H9 (cell line): ENCODE measurements around the gene CACNA2D4. TPM values are rescaled to one million over a fixed set of nuclear protein-coding genes. Genes with fewer than 3 reads are reported as not detected.

Experiments
- DNase-seq: peaks from one replicate; pipeline ENCODE4 v3.0.0-alpha.2; 2017
- H2AFZ ChIP-seq: one replicate; pipeline ENCODE4 v1.6.1; 2013; ENCODE audit warnings: mild to moderate bottlenecking, low read length, control low read depth, moderate library complexity
- H2AK5ac ChIP-seq: 2 replicates; pipeline ENCODE4 v1.6.1; 2013; ENCODE audit warnings: low read length, control low read depth, mixed read lengths; ENCODE audit not compliant: insufficient read length
- H2BK120ac ChIP-seq: one replicate; pipeline ENCODE4 v1.6.1; 2013; ENCODE audit warnings: low read depth, mild to moderate bottlenecking, low read length, control low read depth, inconsistent platforms; ENCODE audit not compliant: poor library complexity, severe bottlenecking
- H2BK12ac ChIP-seq: 2 replicates; pipeline ENCODE4 v1.6.1; 2013; ENCODE audit warnings: low read length, control low read depth, mixed read lengths, low read depth; ENCODE audit not compliant: insufficient read length
- H2BK15ac ChIP-seq: 2 replicates; pipeline ENCODE4 v1.6.1; 2013; ENCODE audit warnings: low read depth, low read length, control low read depth
- H2BK20ac ChIP-seq: one replicate; pipeline ENCODE4 v1.6.1; 2013; ENCODE audit warnings: low read depth, mild to moderate bottlenecking, low read length, control low read depth, inconsistent platforms; ENCODE audit not compliant: poor library complexity, severe bottlenecking
- H2BK5ac ChIP-seq: 2 replicates; pipeline ENCODE4 v1.6.1; 2013; ENCODE audit warnings: low read length, control low read depth, mixed read lengths; ENCODE audit not compliant: insufficient read length
- H3K14ac ChIP-seq: 2 replicates; pipeline ENCODE4 v1.6.1; 2013; ENCODE audit warnings: low read length, control low read depth; ENCODE audit not compliant: insufficient read depth
- H3K18ac ChIP-seq: 2 replicates; pipeline ENCODE4 v1.6.1; 2013; ENCODE audit warnings: low read depth, mild to moderate bottlenecking, mixed read lengths, low read length, control low read depth; ENCODE audit not compliant: insufficient read length
- H3K23ac ChIP-seq: 2 replicates; pipeline ENCODE4 v1.6.1; 2013; ENCODE audit warnings: low read length, control low read depth, mixed read lengths, low read depth; ENCODE audit not compliant: insufficient read length
- H3K23me2 ChIP-seq: 2 replicates; pipeline ENCODE4 v1.6.1; 2013; ENCODE audit warnings: low read depth, mild to moderate bottlenecking, mixed read lengths, low read length, control low read depth; ENCODE audit not compliant: insufficient read length, poor library complexity, severe bottlenecking
- H3K27ac ChIP-seq: 2 replicates; pipeline ENCODE4 v1.5.1; 2013; ENCODE audit warnings: low read length, control low read depth, mixed read lengths, low read depth; ENCODE audit not compliant: insufficient read length
- H3K27me3 ChIP-seq: 2 replicates; pipeline ENCODE4 v1.6.1; 2013; ENCODE audit warnings: low read length, control low read depth, inconsistent platforms; ENCODE audit not compliant: insufficient read depth
- H3K4ac ChIP-seq: 2 replicates; pipeline ENCODE4 v1.6.1; 2013; ENCODE audit warnings: low read depth, mild to moderate bottlenecking, control low read depth, inconsistent platforms, low read length, moderate library complexity
- H3K4me1 ChIP-seq: 2 replicates; pipeline ENCODE4 v1.6.1; 2013; ENCODE audit warnings: low read length, control low read depth, inconsistent platforms; ENCODE audit not compliant: insufficient read depth
- H3K4me2 ChIP-seq: 2 replicates; pipeline ENCODE4 v1.6.1; 2013; ENCODE audit warnings: low read length, control low read depth, mixed read lengths; ENCODE audit not compliant: insufficient read length, insufficient read depth
- H3K56ac ChIP-seq: 2 replicates; pipeline ENCODE4 v1.6.1; 2013; ENCODE audit warnings: low read depth, mild to moderate bottlenecking, mixed read lengths, low read length, control low read depth; ENCODE audit not compliant: insufficient read length
- H3K79me1 ChIP-seq: 2 replicates; pipeline ENCODE4 v1.6.1; 2013; ENCODE audit warnings: low read depth, mild to moderate bottlenecking, moderate library complexity, low read length, control low read depth, inconsistent platforms; ENCODE audit not compliant: insufficient read depth, poor library complexity, severe bottlenecking
- H3K79me2 ChIP-seq: 2 replicates; pipeline ENCODE4 v1.6.1; 2013; ENCODE audit warnings: low read length, control low read depth, inconsistent platforms; ENCODE audit not compliant: insufficient read depth
- H3K9ac ChIP-seq: 2 replicates; pipeline ENCODE4 v1.6.1; 2013; ENCODE audit warnings: low read length, control low read depth, mixed read lengths; ENCODE audit not compliant: insufficient read length; ENCODE audit errors: extremely low read depth
- H3K9me3 ChIP-seq: one replicate; pipeline ENCODE4 v1.6.1; 2013; ENCODE audit warnings: low read depth, low read length, inconsistent platforms; ENCODE audit not compliant: control insufficient read depth
- H3T11ph ChIP-seq: one replicate; pipeline ENCODE4 v1.6.1; 2013; ENCODE audit warnings: mild to moderate bottlenecking, low read length, control low read depth, inconsistent platforms
- H4K20me1 ChIP-seq: one replicate; pipeline ENCODE4 v1.6.1; 2013; ENCODE audit not compliant: control insufficient read depth, insufficient read length, insufficient read depth
- H4K5ac ChIP-seq: 2 replicates; pipeline ENCODE4 v1.6.1; 2013; ENCODE audit warnings: low read depth, mild to moderate bottlenecking, mixed read lengths, low read length, control low read depth; ENCODE audit not compliant: insufficient read length
- H4K8ac ChIP-seq: replicated peaks from 2 replicates; pipeline ENCODE4 v1.6.1; 2013; ENCODE audit warnings: low read length, control low read depth, mixed read lengths, low read depth; ENCODE audit not compliant: insufficient read length
- H4K91ac ChIP-seq: 2 replicates; pipeline ENCODE4 v1.6.1; 2013; ENCODE audit warnings: low read depth, mild to moderate bottlenecking, moderate library complexity, mixed read lengths, low read length, control low read depth; ENCODE audit not compliant: insufficient read length
- H3K27ac Mint-ChIP-seq, 3 experiments: 2 replicates in 2 of 3; 3 replicates in 1 of 3; pipeline ENCODE4 v1.8.0; 2020 to 2021; ENCODE audit warnings: mixed read lengths in 3 of 3, mild to moderate bottlenecking in 1 of 3, moderate library complexity in 1 of 3
- H3K27me3 Mint-ChIP-seq: 2 replicates; pipeline ENCODE4 v1.8.0; 2021; ENCODE audit warnings: low read depth, mild to moderate bottlenecking, moderate library complexity, mixed read lengths
- H3K36me3 Mint-ChIP-seq, 3 experiments: 2 replicates in 2 of 3; 3 replicates in 1 of 3; pipeline ENCODE4 v1.8.0; 2020 to 2021; ENCODE audit warnings: low read depth in 3 of 3, mixed read lengths in 3 of 3; ENCODE audit not compliant: insufficient read depth in 1 of 3
- H3K4me1 Mint-ChIP-seq, 2 experiments: 2 replicates each; pipeline ENCODE4 v1.8.0; 2020; ENCODE audit warnings: mixed read lengths in 2 of 2
- H3K4me3 Mint-ChIP-seq, 2 experiments: 2 replicates in 1 of 2; 3 replicates in 1 of 2; pipeline ENCODE4 v1.8.0; 2020 to 2021; ENCODE audit warnings: mild to moderate bottlenecking in 2 of 2, mixed read lengths in 2 of 2, moderate library complexity in 1 of 2
- H3K9me3 Mint-ChIP-seq, 2 experiments: 2 replicates in 1 of 2; 3 replicates in 1 of 2; pipeline ENCODE4 v1.8.0; 2020; ENCODE audit warnings: mild to moderate bottlenecking in 2 of 2, mixed read lengths in 2 of 2, moderate library complexity in 1 of 2
- CTCF ChIP-seq: fragments of 200-600 bp; sonication (generic); conservative IDR thresholded peaks from 3 replicates; pipeline ENCODE4 v1.8.0; 2021; ENCODE audit warnings: antibody characterized with exemption, mild to moderate bottlenecking
- WGBS: extraction: QIAGEN DNeasy Blood & Tissue Kit; methylation state at CpG from one replicate; pipeline ENCODE4 v1.1.7; 2013; ENCODE audit warnings: missing lambda C conversion rate, low lambda C conversion rate, mixed read lengths; ENCODE audit not compliant: insufficient read length; ENCODE audit errors: extremely low coverage; 5-methylcytosine and 5-hydroxymethylcytosine counted together
- total RNA-seq: library from RNA; stranded (reverse); gene quantifications from 2 replicates; pipeline ENCODE4 v1.2.1, GENCODE V29; 2021

Gene CACNA2D4
- total RNA-seq, 1 experiment from 2014 or later, result 0.79 TPM

- no peak overlapping the region for H4K5ac ChIP-seq
- TF ChIP-seq CTCF, result no peak
- peak; percentile 19 for DNase-seq
- Mint-ChIP-seq H3K4me3 (no peak overlapping the region), H3K4me1 (peaks cover 13 to 25% of the 10 kb centered on the region in 2 experiments), H3K27me3 (peaks cover 5% of the 10 kb centered on the region), H3K9me3 (no peaks in the 10 kb centered on the region), H3K36me3 (no peaks in the 10 kb centered on the region), H3K27ac (no peak overlapping the region)
- WGBS, result no CpG with 5 or more reads among the region's 6 CpGs
- no peak overlapping the region for H4K91ac ChIP-seq
- no peaks in the 10 kb centered on the region for H3K79me1 ChIP-seq
- no peak overlapping the region for H3K27ac ChIP-seq
- no peaks in the 10 kb centered on the region for H3K23me2 ChIP-seq
- peaks cover 9% of the 10 kb centered on the region; the same call in 1 of the 2 replicates for H3K4me1 ChIP-seq
- H2BK15ac ChIP-seq, result no peak overlapping the region
- no peak overlapping the region for H3K56ac ChIP-seq
- no peak overlapping the region for H2BK5ac ChIP-seq
- H3K4ac ChIP-seq, result no peak overlapping the region
- no peak overlapping the region for H3T11ph ChIP-seq
- H3K9me3 ChIP-seq, result no peaks in the 10 kb centered on the region
- no peak overlapping the region for H2AK5ac ChIP-seq
- no peak overlapping the region for H2BK120ac ChIP-seq
- no peak overlapping the region for H3K23ac ChIP-seq
- no peak overlapping the region for H2BK12ac ChIP-seq
- H2AFZ ChIP-seq, result no peak overlapping the region
- no peak overlapping the region for H3K18ac ChIP-seq
- no peak overlapping the region for H4K8ac ChIP-seq
- no peaks in the 10 kb centered on the region for H3K27me3 ChIP-seq
- no peaks in the 10 kb centered on the region for H4K20me1 ChIP-seq
- H3K79me2 ChIP-seq, result no peaks in the 10 kb centered on the region
- no peak overlapping the region for H3K14ac ChIP-seq
- no peak overlapping the region for H3K4me2 ChIP-seq
- no peak overlapping the region for H3K9ac ChIP-seq
- no peak overlapping the region for H2BK20ac ChIP-seq
Observed at GRCh38 chr12:1848745-1849144, 69.7 kb downstream of the CACNA2D4 start.
